Endothelial cell (in vitro differentiated cells): ENCODE data around the gene MCUR1. TPM values are rescaled to one million over a fixed set of nuclear protein-coding genes. Genes with fewer than 3 reads are reported as not detected.
"Not testable (repeated sequence)": the region's sequence is repeated elsewhere in the genome, so short reads cannot be mapped to it uniquely, and the experiment has no call there.

Experiments used
- DNase-seq: peaks from one replicate; pipeline ENCODE4 v3.0.0; 2021; ENCODE audit warnings: low spot score
- H3K27ac Mint-ChIP-seq: one replicate; pipeline ENCODE4 v1.8.0; 2021; ENCODE audit warnings: mixed read lengths, inconsistent platforms; ENCODE audit not compliant: unreplicated experiment
- H3K27me3 Mint-ChIP-seq: one replicate; pipeline ENCODE4 v1.8.0; 2021; ENCODE audit warnings: mild to moderate bottlenecking, moderate library complexity, mixed read lengths, inconsistent platforms; ENCODE audit not compliant: unreplicated experiment
- H3K36me3 Mint-ChIP-seq: one replicate; pipeline ENCODE4 v1.8.0; 2021; ENCODE audit warnings: mild to moderate bottlenecking, low read depth, mixed read lengths, inconsistent platforms; ENCODE audit not compliant: unreplicated experiment
- H3K4me1 Mint-ChIP-seq: one replicate; pipeline ENCODE4 v1.8.0; 2021; ENCODE audit warnings: mild to moderate bottlenecking, mixed read lengths, inconsistent platforms; ENCODE audit not compliant: unreplicated experiment
- H3K4me3 Mint-ChIP-seq: one replicate; pipeline ENCODE4 v1.8.0; 2021; ENCODE audit warnings: mild to moderate bottlenecking, mixed read lengths, inconsistent platforms; ENCODE audit not compliant: unreplicated experiment
- H3K9me3 Mint-ChIP-seq: one replicate; pipeline ENCODE4 v1.8.0; 2021; ENCODE audit warnings: mixed read lengths, inconsistent platforms; ENCODE audit not compliant: unreplicated experiment
- total RNA-seq: library from RNA; stranded (reverse); fragmentation: NEBNext Ultra II Directional; extraction: Animal tissue kit (Norgen Biotek cat#: 25700); gene quantifications from one replicate; pipeline ENCODE4 v1.2.1, GENCODE V29; 2021; ENCODE audit not compliant: unreplicated experiment
- TF ChIP-seq, protein P1 (sequence below): fragments of 200-600 bp; sonication (generic); IDR thresholded peaks from one replicate; pipeline ENCODE4 v1.5.0; 2021; ENCODE audit warnings: antibody characterized with exemption; ENCODE audit not compliant: unreplicated experiment

MCUR1 gene
- total RNA-seq, 1 donor from 2014 or later = 39.7 TPM

DNA sequence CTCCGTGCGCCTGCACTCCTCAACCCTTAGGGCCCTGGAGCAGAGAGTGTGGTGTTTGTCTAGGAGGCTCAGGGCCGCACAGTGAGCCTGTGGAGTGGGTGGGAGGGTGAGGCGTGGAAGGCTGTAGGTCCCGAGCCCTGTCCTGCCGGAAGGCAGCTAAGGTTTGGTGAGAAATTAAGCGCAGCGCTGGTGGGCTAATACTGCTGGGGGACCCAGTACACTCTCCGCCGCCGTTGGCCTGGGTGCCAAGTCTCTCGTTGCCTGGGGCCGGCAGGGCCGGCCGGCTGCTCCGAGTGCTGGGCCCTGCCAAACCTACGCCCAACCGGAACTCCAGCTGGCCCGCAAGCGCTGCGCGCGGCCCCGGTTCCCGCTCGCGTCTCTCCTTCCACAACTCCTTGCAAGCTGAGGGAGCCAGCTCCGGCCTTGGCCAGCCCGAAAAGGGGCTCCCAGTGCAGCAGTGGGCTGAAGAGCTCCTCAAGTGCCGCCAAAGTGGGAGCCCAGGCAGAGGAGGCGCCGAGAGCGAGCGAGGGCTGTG is 40.4 kb upstream of the MCUR1 start:
- no peak for DNase-seq
- H3K4me1 Mint-ChIP-seq = peaks cover 4% of the 10 kb centered on the region
- H3K36me3 Mint-ChIP-seq = peaks cover 12% of the 10 kb centered on the region
- TF ChIP-seq, protein P1, sequence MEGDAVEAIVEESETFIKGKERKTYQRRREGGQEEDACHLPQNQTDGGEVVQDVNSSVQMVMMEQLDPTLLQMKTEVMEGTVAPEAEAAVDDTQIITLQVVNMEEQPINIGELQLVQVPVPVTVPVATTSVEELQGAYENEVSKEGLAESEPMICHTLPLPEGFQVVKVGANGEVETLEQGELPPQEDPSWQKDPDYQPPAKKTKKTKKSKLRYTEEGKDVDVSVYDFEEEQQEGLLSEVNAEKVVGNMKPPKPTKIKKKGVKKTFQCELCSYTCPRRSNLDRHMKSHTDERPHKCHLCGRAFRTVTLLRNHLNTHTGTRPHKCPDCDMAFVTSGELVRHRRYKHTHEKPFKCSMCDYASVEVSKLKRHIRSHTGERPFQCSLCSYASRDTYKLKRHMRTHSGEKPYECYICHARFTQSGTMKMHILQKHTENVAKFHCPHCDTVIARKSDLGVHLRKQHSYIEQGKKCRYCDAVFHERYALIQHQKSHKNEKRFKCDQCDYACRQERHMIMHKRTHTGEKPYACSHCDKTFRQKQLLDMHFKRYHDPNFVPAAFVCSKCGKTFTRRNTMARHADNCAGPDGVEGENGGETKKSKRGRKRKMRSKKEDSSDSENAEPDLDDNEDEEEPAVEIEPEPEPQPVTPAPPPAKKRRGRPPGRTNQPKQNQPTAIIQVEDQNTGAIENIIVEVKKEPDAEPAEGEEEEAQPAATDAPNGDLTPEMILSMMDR = no peak
- peaks cover 2% of the 10 kb centered on the region for H3K27me3 Mint-ChIP-seq
- H3K27ac Mint-ChIP-seq = no peak overlapping the region
- H3K4me3 Mint-ChIP-seq = no peak overlapping the region
- H3K9me3 Mint-ChIP-seq = no peaks in the 10 kb centered on the region

DNA sequence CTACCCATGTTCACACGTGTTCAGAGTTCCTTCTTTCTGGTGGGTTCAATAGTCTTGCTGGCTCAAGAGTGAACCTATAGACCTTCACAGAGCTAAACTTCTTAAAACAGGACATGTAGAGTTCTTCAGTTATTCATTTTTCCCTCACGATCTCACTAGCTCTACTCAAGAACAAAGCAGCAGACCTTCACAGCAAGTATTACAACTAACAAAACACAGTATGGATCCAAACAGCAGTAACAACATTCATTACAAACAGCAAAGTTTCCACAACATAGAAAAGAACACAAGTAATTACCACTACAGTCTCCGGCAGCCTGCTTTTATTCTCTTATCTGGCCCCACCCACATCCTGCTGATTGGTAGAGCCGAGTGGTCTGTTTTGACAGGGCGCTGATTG is 39.5 kb upstream of the MCUR1 start:
- TF ChIP-seq, protein P1 = no peak
- H3K27me3 Mint-ChIP-seq = peaks cover 2% of the 10 kb centered on the region
- H3K36me3 Mint-ChIP-seq = peaks cover 12% of the 10 kb centered on the region
- peak overlapping the region; percentile 7 for H3K4me3 Mint-ChIP-seq
- no peak for DNase-seq
- H3K27ac Mint-ChIP-seq = no peak overlapping the region
- no peaks in the 10 kb centered on the region for H3K9me3 Mint-ChIP-seq
- H3K4me1 Mint-ChIP-seq = peaks cover 4% of the 10 kb centered on the region

DNA sequence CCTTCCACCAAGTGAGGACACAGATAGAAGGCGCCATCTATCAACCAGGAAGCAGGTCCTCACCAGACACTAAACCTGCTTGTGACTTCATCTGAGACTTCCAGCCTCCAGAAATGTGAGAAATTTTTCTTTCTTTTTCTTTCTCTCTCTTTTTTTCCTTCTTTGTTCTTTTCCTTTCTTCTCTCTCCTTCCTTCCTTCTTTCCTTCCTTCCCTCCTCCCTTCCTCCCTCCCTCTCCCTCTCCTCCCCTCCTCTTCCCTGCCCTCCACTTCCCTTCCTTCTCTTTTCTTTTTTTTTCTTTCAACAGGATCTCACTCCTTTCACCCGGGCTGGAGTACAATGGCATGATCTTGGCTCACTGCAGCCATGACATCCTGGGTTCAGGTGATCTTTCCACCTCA is 37.4 kb upstream of the MCUR1 start:
- Mint-ChIP-seq H3K4me1 (peaks cover 4% of the 10 kb centered on the region), H3K27ac (no peak overlapping the region), H3K36me3 (peaks cover 12% of the 10 kb centered on the region), H3K4me3 (no peak overlapping the region), H3K27me3 (peaks cover 2% of the 10 kb centered on the region), H3K9me3 (no peaks in the 10 kb centered on the region)
- TF ChIP-seq, protein P1 = no peak
- DNase-seq = no peak

DNA sequence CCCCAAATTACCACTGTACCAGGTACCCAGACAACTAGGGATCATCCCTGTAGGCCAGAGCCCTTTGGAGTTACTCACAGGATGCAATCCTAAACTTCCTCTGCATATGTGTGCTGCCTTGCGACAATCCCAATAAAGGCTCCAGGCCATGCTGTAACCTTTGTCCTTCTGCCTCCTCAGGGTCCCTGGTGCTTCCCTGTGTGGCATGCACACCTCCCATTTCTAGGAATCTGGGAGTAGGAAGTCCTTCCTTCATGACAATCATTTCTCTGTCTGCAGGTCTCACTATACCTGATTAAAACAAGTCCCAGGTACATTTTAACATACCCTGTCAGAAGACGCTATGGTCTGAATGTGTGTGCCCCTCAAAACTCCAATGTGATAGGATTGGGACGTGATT is 37.0 kb upstream of the MCUR1 start:
- peaks cover 12% of the 10 kb centered on the region for H3K36me3 Mint-ChIP-seq
- no peak for DNase-seq
- no peak overlapping the region for H3K4me3 Mint-ChIP-seq
- H3K4me1 Mint-ChIP-seq = peaks cover 4% of the 10 kb centered on the region
- no peaks in the 10 kb centered on the region for H3K9me3 Mint-ChIP-seq
- TF ChIP-seq, protein P1 = no peak
- no peak overlapping the region for H3K27ac Mint-ChIP-seq
- H3K27me3 Mint-ChIP-seq = peaks cover 2% of the 10 kb centered on the region

DNA sequence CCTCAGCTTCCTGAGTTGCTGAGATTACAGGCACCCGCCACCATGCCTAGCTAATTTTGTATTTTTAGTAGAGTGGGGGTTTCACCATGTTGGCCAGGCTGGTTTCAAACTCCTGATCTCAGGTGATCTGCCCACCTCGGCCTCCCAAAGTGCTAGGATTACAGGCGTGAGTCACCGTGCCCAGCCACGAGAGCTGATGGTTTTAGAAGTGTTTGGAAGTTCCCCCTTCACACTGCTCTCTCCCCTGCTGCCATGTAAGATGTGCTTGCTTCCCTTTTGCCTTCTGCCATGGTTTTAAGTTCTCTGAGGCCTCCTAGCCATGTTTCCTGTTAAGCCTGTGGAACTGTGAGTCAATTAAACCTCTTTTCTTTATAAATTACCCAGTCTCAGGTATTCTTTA is 36.3 kb upstream of the MCUR1 start:
- H3K27me3 Mint-ChIP-seq, H3K4me3 Mint-ChIP-seq, H3K27ac Mint-ChIP-seq, DNase-seq, H3K4me1 Mint-ChIP-seq, H3K9me3 Mint-ChIP-seq: not testable (repeated sequence)
- peaks cover 12% of the 10 kb centered on the region for H3K36me3 Mint-ChIP-seq
